Stomach (tissue), 9 donors: Measurements from ENCODE around the gene RGL3. TPM values are rescaled to one million over a fixed set of nuclear protein-coding genes. Genes with fewer than 3 reads are reported as not detected.
"Not testable (repeated sequence)": the region's sequence is repeated elsewhere in the genome, so short reads cannot be mapped to it uniquely, and the experiment has no call there.

Source experiments
- DNase-seq, 2 donors: peaks; one replicate each; pipeline versions ENCODE4 v3.0.0 to v3.0.0-alpha.2; 2013 to 2019
- H3K27ac ChIP-seq, 5 donors: fragments of 200-600 bp in 4 of 5; sonication (generic) in 4 of 5; one replicate each; pipeline ENCODE4 v1.5.1; 2013 to 2019; ENCODE audit warnings: mild to moderate bottlenecking in 1 of 5, moderate library complexity in 1 of 5
- H3K27me3 ChIP-seq, 3 donors: fragments of 200-600 bp; sonication (generic); one replicate each; pipeline ENCODE4 v1.5.1; 2017 to 2019; ENCODE audit warnings: mixed run types in 1 of 3
- H3K36me3 ChIP-seq, 4 donors: fragments of 200-600 bp; sonication (generic); 1 replicate in 3 of 4; 2 replicates in 1 of 4; pipeline ENCODE4 v1.5.1; 2016 to 2019
- H3K4me1 ChIP-seq, 4 donors: fragments of 200-600 bp; sonication (generic); one replicate each; pipeline ENCODE4 v1.5.1; 2016 to 2019
- H3K4me3 ChIP-seq, 4 donors: fragments of 200-600 bp; sonication (generic) in 3 of 4; one replicate each; pipeline ENCODE4 v1.5.1; 2016 to 2019; ENCODE audit warnings: mild to moderate bottlenecking in 1 of 4
- H3K9me3 ChIP-seq, 4 donors: fragments of 200-600 bp; sonication (generic); one replicate each; pipeline ENCODE4 v1.5.1; 2016 to 2019
- EP300 ChIP-seq: sonication (generic); formaldehyde crosslinking; IDR thresholded peaks from one replicate; pipeline ENCODE4 v1.6.1; 2017; ENCODE audit warnings: antibody characterized with exemption
- POLR2A ChIP-seq, 4 donors: fragments of 450-650 bp; IDR thresholded peaks; one replicate each; pipeline ENCODE4 v1.6.1; 2016; ENCODE audit warnings: antibody characterized with exemption in 4 of 4, control low read depth in 2 of 4, mild to moderate bottlenecking in 1 of 4, moderate library complexity in 1 of 4
- POLR2AphosphoS5 ChIP-seq, 3 donors: sonication (generic); formaldehyde crosslinking; IDR thresholded peaks; one replicate each; pipeline ENCODE4 v1.6.1; 2016; ENCODE audit warnings: antibody characterized with exemption in 3 of 3
- WGBS, 5 donors: extraction: QIAGEN DNeasy Blood & Tissue Kit in 3 of 5; methylation state at CpG; one replicate each; pipeline versions ENCODE4 v1.1.5 to v1.1.7; 2013 to 2018; 5-methylcytosine and 5-hydroxymethylcytosine counted together
- intact Hi-C: fragments of 100-400 bp; cut with DNase I; formaldehyde crosslinking; loops from one replicate; pipeline ENCODE4 v1.15.1; 2023; ENCODE audit warnings: low total_unique reads
- polyA plus RNA-seq, 3 donors: library from polyadenylated mRNA; stranded (reverse); fragments of 200-250 nt; gene quantifications; one replicate each; pipeline ENCODE4 v1.2.3, GENCODE V29; 2013
- total RNA-seq, 5 donors: library from RNA; depleted of rRNA; stranded (reverse); fragments of >200 nt; gene quantifications; one replicate each; pipeline versions ENCODE4 v1.1.0 to v1.2.3, GENCODE V29; 2014 to 2016
- TF ChIP-seq, protein P1 (sequence below), 7 experiments: fragments of 450-650 bp in 4 of 7; fragments of 200-600 bp in 3 of 7; sonication (generic) in 3 of 7; IDR thresholded peaks; one replicate each; pipeline ENCODE4 v1.5.1; 2016 to 2019; ENCODE audit warnings: antibody characterized with exemption in 7 of 7, control low read depth in 2 of 7, mild to moderate bottlenecking in 1 of 7
- donor health status: healthy with polysubstance abuse.
- donor health status: Bipolar disorder and iron deficiency.
- donor health status: healthy.

RGL3 gene
- total and polyA plus RNA-seq, 8 donors = 20.6 to 454 (median 38.5) TPM

DNA sequence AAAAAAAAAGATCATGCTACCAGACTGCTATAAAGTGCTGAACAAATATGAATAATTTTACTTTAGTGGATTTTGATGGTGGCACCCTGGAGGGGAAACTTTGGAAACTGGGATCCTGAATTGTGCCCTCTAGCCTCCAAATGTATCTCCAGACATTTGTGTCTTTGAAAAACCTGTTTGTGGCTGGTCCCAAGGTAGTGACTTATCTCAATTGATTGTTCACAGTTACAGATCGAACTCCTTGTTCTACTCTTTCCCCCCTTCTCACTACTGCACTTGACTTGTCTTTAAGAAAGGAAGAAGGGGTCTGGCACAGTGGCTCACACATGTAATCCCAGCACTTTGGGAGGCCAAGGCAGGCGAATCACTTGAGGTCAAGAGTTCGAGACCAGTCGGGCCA is 10.5 kb downstream of the RGL3 start:
- DNase-seq = no peak
- Histone ChIP-seq H3K27ac (no peak overlapping the region), H3K27me3 (peaks cover 0 to 25% (median 0%) of the 10 kb centered on the region in 3 donors), H3K9me3 (no peaks in the 10 kb centered on the region), H3K36me3 (peaks cover 0 to 35% (median 13%) of the 10 kb centered on the region in 4 donors), H3K4me1 (peaks cover 0 to 6% (median 4%) of the 10 kb centered on the region in 4 donors), H3K4me3 (no peak overlapping the region)
- intact Hi-C loops = no loop called here
- WGBS, 5 donors = 83 to 93% (median 90%) methylated on average over 4 of the region's 4 CpGs
- TF ChIP-seq POLR2A (IDR thresholded peaks at IDR 0.05) (no peak), POLR2AphosphoS5 (IDR thresholded peaks at IDR 0.05) (no peak), EP300 (no peak)
- TF ChIP-seq, protein P1, sequence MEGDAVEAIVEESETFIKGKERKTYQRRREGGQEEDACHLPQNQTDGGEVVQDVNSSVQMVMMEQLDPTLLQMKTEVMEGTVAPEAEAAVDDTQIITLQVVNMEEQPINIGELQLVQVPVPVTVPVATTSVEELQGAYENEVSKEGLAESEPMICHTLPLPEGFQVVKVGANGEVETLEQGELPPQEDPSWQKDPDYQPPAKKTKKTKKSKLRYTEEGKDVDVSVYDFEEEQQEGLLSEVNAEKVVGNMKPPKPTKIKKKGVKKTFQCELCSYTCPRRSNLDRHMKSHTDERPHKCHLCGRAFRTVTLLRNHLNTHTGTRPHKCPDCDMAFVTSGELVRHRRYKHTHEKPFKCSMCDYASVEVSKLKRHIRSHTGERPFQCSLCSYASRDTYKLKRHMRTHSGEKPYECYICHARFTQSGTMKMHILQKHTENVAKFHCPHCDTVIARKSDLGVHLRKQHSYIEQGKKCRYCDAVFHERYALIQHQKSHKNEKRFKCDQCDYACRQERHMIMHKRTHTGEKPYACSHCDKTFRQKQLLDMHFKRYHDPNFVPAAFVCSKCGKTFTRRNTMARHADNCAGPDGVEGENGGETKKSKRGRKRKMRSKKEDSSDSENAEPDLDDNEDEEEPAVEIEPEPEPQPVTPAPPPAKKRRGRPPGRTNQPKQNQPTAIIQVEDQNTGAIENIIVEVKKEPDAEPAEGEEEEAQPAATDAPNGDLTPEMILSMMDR (IDR thresholded peaks at IDR 0.05) = no peak

DNA sequence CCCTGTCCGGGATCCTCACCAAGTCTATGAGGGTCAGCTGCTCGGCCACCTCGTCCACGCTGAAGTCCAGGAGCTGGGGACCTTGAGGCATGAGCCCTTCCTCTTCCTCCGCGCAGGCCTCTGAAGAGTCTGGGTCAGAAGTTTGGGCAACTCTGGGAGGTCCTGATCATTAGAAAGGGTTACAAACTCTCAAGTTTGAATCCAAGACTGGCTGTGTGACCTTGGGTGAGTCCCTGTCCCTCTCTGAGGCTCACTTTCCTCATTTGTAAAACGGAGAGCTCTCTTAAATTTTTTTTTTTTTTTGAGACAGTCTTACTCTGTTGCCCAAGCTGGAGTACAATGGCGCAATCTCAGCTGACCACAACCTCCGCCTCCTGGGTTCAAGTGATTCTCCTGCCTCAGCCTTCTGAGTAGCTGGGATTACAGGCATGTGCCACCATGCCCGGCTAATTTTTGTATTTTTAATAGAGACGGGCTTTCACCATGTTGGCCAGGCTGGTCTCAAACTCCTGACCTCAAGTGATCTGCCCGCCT is 12.3 kb downstream of the RGL3 start:
- H3K4me3 ChIP-seq = not testable (repeated sequence)
- 82 to 92% (median 90%) methylated on average over 12 of the region's 12 CpGs for WGBS, 5 donors

DNA sequence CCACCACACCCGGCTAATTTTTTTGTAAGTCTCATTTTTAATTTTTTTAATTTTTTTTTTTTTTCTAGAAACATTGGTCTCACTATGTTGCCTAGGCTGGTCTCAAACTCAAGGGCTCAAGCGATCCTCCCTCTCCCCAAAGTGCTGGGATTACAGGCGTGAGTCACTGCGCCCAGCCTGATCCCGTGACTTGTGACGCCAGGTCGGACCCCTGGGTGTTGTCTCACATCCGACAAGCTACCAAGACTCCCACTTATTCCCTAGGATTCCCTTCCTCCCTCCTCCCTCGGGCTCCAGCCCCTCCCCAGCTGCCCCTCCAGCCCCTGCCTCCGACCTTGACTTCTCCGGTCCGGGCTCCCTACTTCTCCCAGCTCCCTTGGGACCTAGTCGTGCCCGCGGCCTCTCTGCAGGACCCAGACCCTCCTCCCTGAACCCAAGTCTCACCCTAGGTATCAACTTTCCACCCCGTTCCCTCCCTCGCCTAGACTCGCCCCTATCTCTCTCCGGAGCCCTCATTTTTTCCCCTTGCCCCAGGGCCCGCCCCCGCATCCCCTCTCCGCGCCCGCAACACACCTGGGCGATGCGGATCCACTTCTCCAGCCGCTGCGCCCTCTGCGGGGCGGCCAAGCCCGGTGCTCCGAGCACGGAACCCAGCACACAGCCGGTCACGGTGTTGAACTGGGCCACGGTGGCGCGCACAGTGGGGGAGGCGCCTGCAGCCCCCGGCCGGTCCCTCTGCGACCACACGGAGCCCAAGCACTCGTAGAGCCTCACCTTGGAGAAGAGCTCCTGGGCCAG is 13.1 kb downstream of the RGL3 start:
- 55 to 80% (median 70%) methylated on average over 44 of the region's 44 CpGs for WGBS, 5 donors
- Histone ChIP-seq H3K27ac (no peak overlapping the region), H3K9me3 (no peaks in the 10 kb centered on the region), H3K4me1 (peaks cover 0 to 6% (median 4%) of the 10 kb centered on the region in 4 donors), H3K27me3 (peaks cover 0 to 25% (median 0%) of the 10 kb centered on the region in 3 donors), H3K4me3 (no peak overlapping the region), H3K36me3 (peaks cover 0 to 45% (median 29%) of the 10 kb centered on the region in 4 donors)
- intact Hi-C loops = no loop called here
- DNase-seq = peak in 1 of 2 donors; percentile 33
- TF ChIP-seq POLR2AphosphoS5 (IDR thresholded peaks at IDR 0.05) (no peak), POLR2A (IDR thresholded peaks at IDR 0.05) (no peak), EP300 (no peak)
- TF ChIP-seq, protein P1 (IDR thresholded peaks at IDR 0.05) = no peak

More for the DNA sequence above, 12.3 kb downstream of the RGL3 start:
- H3K4me1 ChIP-seq, intact Hi-C loops, H3K9me3 ChIP-seq, DNase-seq, H3K27ac ChIP-seq: not testable (repeated sequence)
- Histone ChIP-seq H3K36me3 (peaks cover 0 to 48% (median 25%) of the 10 kb centered on the region in 4 donors), H3K27me3 (peaks cover 0 to 25% (median 0%) of the 10 kb centered on the region in 3 donors)

DNA sequence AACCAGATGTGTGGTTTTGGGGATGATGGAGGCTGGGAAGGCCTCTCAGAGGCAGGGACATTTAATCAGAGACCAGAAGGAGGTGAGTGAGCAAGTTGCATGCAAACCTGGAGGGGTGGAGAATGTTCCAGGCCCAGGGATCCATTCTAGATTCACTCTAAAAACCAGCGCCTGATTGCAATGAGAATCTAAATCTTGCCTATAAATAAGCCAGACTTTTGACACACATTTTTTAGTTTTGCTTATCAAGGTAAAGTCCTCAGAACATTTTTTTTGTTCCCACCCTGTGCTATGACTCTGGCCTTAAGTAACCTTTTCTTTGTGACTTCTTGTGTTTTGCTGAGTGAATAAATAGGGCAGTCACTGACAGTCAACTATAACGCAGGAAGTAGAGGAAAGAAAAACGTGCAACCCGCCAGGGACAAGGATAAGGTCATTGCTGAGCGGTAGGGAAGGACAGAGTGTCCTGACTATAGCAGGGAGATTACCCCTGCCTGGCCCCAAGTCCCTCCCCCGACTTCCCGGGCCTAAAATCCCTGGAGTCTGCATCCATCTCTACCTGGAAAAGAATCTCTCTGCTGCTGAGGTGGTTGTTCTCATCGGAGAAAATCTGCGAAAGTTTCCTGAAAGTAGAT is 14.4 kb downstream of the RGL3 start:
- peak in 1 of 2 donors; percentile 58 for DNase-seq
- 41 to 50% (median 48%) methylated on average over 9 of the region's 9 CpGs for WGBS, 5 donors
- H3K4me1 ChIP-seq = peaks cover 0 to 6% (median 4%) of the 10 kb centered on the region in 4 donors
- H3K36me3 ChIP-seq = peaks cover 0 to 36% (median 36%) of the 10 kb centered on the region in 4 donors
- H3K9me3 ChIP-seq = no peaks in the 10 kb centered on the region
- peaks cover 0 to 25% (median 0%) of the 10 kb centered on the region in 3 donors for H3K27me3 ChIP-seq
- TF ChIP-seq, protein P1 (IDR thresholded peaks at IDR 0.05) = no peak
- TF ChIP-seq POLR2AphosphoS5 (IDR thresholded peaks at IDR 0.05) = peak in 1 of 3 donors; percentile 7
- H3K27ac ChIP-seq = no peak overlapping the region
- H3K4me3 ChIP-seq = no peak overlapping the region
- intact Hi-C loops = no loop called here
